Fibroblast of gingiva (primary cell): ENCODE measurements around the gene CA9.
A peak's percentile ranks its signal among the peaks of the same experiment; 100 is the strongest.

Experiments used
- DNase-seq: peaks from one replicate; pipeline ENCODE4 v3.0.0-alpha.2; 2011; ENCODE audit warnings: low read depth

Gene CA9

DNA sequence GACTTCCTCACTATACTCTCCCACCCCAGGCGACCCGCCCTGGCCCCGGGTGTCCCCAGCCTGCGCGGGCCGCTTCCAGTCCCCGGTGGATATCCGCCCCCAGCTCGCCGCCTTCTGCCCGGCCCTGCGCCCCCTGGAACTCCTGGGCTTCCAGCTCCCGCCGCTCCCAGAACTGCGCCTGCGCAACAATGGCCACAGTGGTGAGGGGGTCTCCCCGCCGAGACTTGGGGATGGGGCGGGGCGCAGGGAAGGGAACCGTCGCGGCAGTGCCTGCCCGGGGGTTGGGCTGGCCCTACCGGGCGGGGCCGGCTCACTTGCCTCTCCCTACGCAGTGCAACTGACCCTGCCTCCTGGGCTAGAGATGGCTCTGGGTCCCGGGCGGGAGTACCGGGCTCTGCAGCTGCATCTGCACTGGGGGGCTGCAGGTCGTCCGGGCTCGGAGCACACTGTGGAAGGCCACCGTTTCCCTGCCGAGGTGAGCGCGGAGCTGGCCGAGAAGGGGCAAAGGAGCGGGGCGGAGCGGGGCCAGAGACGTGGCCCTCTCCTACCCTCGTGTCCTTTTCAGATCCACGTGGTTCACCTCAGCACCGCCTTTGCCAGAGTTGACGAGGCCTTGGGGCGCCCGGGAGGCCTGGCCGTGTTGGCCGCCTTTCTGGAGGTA, 2.1 kb downstream of the CA9 start:
- DNase-seq, result no peak

DNA sequence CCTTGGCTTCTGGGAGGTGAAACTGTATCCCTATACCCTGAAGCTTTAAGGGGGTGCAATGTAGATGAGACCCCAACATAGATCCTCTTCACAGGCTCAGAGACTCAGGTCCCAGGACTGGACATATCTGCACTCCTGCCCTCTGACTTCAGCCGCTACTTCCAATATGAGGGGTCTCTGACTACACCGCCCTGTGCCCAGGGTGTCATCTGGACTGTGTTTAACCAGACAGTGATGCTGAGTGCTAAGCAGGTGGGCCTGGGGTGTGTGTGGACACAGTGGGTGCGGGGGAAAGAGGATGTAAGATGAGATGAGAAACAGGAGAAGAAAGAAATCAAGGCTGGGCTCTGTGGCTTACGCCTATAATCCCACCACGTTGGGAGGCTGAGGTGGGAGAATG, 5.4 kb downstream of the CA9 start:
- no peak for DNase-seq

DNA sequence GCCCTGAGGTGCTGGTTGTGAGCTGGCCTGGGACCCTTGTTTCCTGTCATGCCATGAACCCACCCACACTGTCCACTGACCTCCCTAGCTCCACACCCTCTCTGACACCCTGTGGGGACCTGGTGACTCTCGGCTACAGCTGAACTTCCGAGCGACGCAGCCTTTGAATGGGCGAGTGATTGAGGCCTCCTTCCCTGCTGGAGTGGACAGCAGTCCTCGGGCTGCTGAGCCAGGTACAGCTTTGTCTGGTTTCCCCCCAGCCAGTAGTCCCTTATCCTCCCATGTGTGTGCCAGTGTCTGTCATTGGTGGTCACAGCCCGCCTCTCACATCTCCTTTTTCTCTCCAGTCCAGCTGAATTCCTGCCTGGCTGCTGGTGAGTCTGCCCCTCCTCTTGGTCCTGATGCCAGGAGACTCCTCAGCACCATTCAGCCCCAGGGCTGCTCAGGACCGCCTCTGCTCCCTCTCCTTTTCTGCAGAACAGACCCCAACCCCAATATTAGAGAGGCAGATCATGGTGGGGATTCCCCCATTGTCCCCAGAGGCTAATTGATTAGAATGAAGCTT, 6.1 kb downstream of the CA9 start:
- DNase-seq, result no peak

DNA sequence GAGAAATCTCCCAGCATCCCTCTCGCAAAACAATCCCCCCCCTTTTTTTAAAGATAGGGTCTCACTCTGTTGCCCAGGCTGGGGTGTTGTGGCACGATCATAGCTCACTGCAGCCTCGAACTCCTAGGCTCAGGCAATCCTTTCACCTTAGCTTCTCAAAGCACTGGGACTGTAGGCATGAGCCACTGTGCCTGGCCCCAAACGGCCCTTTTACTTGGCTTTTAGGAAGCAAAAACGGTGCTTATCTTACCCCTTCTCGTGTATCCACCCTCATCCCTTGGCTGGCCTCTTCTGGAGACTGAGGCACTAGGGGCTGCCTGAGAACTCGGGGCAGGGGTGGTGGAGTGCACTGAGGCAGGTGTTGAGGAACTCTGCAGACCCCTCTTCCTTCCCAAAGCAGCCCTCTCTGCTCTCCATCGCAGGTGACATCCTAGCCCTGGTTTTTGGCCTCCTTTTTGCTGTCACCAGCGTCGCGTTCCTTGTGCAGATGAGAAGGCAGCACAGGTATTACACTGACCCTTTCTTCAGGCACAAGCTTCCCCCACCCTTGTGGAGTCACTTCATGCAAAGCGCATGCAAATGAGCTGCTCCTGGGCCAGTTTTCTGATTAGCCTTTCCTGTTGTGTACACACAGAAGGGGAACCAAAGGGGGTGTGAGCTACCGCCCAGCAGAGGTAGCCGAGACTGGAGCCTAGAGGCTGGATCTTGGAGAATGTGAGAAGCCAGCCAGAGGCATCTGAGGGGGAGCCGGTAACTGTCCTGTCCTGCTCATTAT, 6.8 kb downstream of the CA9 start:
- DNase-seq, result peak; percentile 72

DNA sequence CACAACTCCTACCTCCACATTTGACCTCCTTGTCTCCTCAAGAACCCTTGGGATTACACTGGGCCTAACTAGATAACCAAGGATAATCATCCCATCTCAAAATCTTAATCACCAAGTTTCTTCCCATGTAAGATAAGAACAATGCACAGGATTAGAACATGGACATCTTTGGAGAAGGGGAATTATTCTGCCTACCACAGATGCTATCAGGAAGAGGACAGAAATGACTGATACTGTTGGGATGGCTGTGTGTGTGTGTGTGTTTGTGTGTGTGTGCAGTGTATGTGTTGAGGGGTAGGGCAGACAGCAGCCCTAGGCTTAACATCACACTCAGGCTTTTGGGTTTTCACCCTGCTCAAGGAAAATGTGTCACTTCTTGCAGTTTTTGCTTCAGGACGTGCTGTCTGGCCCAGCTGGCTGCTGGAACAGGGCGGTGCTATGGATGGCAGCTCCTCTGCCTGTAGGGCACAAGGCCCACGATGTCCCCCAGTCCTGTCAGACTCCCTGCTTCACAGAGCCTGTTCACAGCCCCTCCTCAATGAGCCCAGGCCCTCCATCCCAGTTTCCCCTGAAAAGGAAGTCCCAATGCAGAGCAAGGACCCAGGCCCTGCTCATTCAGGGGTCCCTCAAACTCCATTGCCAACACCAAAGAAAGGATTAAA, 7.7 kb downstream of the CA9 start:
- peak; percentile 36 for DNase-seq

DNA sequence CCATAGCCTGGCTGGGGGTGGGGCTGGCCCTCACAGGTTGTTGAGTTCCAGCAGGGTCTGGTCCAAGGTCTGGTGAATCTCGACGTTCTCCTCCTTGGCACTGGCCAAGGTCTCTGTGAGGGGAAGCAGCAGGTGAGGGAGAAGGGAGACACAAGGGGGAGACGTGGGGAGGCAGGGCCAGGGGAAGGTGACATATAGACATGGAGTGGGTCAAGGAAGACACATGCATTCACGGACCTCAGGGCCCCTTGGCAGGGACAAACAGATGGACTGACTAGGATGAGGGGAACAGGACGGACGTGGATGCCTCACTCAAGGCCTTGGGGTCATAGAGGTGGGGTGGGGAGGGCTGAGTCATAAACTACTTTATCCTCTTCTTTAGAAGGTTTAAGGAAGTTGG, 8.3 kb downstream of the CA9 start:
- no peak for DNase-seq

DNA sequence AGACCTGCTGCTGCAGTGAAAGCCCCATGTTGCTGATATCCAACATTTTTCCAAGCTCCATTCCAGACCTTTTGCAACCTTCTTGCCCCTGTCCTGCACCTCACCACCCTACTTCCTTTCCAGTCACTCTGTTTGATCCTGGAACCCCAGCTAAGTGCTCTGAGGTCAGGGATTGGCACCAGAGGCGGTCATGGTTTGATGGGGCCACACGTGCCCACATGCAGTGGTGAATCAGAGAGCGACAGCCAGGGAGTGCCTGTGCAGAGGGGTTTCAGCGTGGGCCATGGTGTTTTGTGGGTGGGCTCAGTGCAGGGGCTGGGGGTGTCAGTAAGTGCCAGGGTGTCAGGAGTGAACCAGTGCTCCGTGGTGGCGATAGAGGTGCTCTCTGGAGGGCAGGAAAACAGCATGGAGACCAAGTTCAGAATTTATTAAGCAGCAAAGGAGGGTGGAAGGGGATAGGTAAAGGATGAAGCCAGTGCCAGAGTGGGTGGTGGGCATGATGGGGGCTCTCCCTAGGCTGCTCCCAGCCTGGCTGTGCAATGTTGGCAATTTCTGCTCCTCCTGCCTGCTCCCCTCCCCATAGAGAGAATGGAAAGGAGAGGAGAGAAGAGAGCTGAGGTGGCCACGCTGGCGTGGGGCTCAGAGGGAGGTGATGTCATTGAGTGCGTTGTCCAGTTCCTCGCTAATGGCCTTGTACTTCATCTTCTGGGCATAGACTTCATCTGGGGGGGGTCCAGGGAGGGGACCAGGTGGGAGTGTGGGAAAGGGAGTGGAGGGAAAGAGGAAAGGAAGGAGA, 9.0 kb downstream of the CA9 start:
- no peak for DNase-seq

DNA sequence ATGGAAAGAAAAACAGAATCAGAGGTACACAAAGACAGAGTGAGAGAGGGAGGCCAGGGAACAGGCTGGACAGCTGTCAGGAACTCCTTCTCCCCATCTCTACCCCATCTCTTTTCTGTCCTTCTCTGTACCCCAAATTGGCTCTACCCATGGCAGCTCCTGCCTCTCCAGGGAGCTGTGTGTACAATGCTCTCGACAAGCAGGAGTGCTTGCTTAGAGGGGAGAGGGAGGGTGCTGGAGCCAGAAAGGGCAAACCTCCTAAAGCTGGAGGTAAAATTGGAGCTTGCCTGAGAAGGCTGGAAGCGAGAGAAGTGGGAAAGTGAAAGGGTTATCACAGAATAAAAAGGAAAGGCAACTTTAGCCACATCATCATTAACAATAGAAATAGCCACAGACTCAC, 9.6 kb downstream of the CA9 start:
- DNase-seq, result no peak

DNA sequence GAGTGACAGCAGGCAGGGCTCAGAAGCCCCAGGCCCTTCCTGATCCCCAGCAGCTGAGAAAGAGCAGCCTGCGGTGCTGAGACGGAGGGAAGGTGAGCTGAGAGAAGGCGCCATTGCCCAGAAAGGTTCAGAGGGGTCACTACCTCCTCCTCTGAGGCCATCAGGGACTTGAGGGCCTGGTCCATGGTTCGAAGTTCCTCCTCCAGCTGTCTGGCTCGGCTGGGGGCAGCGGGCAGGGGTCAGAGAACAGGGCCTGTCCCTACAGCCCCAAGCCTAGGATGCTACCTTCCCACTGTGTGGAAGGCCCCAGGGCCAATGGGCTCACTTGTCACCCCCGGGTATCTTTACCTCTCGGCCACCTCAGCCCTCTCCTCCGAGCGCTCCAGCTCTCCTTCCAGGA, 11.2 kb downstream of the CA9 start:
- no peak for DNase-seq

DNA sequence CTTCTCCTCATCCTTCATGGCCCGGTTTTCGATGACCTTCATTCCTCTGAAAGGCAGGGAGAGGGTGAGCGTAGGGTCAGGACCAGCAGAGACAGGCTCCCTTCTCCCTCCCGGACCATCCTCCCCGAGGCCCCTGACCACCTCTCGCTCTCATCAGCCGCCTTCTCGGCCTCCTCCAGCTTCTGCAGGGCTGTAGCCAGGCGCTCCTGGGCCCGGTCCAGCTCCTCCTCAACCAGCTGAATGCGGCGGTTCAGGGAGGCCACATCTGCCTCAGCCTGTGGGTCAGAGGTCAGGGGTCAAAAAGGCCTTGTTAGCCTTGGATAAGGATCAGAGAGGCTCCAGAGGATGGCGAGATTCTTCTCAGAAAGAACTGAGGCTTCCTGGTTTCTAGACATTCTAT, 11.8 kb downstream of the CA9 start:
- DNase-seq, result no peak

DNA sequence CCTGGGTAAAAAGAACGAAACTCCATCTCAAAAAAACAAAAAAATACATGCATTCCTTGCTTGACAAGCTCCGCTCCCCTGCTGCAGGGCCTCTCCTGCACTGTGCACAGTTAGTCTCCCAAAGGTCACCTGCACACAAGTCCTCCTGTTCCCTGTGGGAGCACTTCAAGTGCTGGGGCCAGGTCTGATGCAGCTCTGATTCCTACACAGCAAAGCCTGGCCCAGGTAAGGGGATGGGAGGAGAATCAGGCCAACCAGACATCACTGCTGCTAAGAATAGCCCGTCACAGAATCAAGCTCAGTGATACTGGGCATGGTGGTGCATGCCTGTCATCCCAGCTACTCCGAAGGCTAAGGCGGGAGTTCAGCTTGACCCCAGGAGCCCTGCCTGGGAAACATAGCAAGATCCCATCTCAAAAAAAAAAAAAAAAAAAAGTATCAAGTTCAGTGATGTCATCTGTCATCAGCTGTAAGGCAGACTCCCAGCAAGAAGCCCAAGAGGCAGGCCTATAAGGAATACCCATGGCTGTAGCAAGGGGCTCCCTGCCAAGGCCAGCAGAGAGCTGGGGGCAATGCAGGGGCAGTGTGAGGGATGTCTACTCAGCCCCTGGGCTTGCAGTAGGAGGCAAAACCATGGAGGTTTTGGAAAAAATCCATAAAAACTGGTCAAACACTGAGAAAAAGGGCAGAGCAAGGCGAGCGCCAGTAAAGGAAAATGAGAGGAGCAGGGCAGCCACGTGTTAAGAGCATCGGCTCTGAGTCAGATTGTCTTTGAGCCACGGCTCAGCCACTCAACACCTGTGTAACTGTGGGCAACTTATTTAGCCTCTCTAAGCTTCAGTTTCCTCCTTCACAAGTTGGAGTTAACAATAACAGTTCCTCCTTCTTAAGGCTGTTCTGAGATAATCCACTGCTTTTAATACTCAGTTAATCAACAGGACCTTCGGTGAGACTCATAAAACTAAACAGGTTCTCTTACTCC, 12.8 kb downstream of the CA9 start:
- DNase-seq, result peak; percentile 47

DNA sequence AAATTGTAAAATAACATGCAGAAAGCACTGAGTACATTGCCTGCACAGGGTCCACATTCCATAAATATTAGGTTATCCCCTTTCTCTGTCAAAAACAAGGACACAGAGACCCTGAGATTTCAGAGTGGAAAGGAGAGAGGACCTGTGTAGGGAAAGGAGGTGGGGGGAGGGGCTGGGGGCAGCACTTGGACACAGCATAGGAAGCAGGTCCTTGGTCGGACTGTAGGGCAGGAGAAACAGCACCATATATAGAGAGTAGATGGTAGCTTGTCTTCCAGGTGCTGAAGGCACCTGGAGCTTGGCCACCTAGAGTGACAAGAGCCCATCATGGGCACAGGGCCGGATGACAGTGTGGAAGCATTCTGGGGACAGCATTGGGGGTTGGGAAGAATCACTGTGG, 13.6 kb downstream of the CA9 start:
- DNase-seq, result no peak

DNA sequence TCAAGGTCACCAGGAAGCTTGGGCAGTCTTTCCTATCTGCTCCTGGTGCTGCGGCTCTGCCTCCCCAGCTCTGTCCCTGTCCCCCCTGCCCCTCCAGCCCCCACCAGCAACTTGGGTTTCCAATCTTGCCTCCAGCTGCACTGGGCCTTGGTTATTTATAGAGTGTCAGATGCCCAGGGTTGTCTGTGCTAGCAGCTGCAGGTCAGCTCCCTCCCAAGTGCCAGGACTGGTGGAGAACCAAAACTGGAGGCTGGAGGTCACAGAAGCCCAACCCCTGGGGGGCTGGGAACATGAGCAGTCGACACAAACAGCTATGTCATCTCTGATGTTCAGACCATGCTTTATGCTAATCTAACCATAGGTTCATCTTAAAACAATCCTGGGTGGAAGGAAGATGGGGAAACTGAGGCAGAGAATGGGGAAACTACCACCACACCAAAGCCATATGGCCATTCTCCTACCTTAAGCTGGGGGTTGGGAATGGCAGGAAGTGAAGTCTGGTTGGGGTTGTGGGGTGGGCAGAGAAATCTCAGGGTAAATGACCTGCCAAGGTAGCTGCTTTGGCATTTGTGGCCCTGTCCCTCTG, 14.3 kb downstream of the CA9 start:
- no peak for DNase-seq

DNA sequence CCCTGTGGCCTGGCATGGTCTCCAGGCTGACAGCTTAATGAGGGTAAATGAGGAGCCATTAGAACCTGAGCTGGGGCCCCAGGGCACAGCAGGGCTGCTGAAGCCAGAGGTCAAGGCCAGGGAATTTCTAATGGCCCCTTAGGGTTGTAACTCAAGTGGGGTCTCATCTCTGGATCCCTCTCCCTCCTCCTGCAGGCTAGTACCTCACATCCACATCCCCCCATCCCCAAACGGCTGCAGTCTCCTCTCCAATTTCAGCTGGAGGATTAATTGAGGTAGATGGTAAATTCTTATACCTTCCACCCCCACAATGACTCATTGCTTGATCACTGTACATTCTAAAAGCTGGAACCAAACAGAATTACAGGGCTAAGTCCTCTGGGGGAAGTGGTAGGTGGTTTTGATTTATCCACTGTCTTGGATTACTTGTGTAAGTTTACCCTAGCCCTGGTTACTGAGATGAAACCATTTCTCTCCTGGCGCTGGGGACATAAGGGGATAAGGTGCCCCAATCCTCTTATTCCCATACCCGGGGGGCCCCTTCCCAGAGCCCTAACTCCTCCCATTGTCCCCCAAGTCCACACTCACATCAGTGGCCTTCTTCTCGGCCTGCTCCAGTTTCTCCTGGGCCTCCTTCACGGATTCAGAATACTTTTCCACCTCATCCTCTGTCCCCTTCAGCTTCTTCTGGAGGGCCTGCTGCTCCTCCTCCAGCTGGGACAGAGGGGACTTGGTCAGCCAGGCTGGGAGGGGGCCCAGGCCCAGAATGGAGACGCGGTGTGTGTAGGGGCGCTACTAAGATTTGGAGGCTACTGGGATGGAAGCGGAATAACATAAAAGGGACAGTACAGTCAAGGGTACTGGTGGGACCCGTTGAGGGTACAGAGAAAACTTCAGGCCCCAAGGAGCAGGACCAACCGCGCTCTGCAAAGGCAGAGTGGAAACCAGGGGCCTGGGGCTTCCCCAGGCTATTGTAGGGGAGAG, 15.1 kb downstream of the CA9 start:
- DNase-seq, result peak; percentile 74

DNA sequence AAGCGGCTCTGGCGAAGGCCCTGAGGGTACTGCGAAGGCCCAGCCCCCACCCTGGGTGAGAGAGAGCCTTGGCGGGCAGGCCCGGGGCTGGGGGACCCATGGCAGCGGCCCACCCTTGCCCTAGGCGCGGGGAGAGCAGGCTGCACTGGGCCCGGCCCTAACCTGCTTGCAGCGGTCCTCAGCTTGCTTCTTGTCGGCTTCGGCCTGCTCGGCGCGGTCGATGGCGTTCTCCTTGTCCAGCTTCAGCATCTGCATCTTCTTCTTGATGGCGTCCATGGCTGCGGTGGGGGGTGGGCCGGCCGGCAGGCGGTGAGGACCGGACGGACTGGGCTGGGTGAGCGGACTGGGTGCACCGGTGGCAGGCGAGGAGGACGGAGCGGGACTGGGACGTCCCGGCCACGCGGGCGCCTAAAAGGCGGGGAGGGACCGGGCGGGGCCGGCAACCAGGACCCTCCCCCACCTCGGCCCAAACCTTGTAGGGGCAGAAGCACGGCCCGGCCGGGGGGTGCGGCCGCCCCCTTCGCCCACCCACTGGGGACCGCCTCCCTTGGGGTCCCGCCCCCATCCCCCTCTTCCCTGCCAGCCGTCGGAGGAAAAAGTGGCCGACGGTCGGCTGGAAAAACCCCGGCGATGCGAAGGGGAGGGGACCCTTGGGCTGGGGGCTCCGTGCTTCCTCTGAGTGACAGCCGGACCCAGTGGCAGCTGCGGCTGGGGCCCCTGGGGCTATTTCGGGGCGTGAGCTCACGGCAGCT, 16.0 kb downstream of the CA9 start, which contains the start of gene TPM2:
TPM2 (minus strand) TSS at position 384 of the 752 bp plus-strand sequence; CDS start at position 276, 108 bp downstream.
- DNase-seq, result peak; percentile 90

DNA sequence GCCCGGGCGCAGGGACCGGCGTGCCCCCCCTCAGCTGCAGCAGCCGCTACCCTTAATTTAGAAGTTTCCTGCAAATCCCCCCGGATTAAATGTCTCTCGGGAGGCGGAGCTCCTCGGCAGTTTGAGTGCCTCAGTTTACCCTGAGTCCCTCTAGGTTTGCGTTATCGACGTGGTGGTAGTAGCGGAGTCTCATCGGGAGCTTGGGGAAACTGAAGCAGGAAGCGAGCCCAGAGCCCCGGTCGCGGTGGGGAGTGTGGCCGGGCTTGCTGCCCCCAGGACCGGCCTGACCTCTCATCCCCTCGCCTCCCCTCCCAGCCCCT, 16.5 kb downstream of the CA9 start:
- DNase-seq, result no peak

DNA sequence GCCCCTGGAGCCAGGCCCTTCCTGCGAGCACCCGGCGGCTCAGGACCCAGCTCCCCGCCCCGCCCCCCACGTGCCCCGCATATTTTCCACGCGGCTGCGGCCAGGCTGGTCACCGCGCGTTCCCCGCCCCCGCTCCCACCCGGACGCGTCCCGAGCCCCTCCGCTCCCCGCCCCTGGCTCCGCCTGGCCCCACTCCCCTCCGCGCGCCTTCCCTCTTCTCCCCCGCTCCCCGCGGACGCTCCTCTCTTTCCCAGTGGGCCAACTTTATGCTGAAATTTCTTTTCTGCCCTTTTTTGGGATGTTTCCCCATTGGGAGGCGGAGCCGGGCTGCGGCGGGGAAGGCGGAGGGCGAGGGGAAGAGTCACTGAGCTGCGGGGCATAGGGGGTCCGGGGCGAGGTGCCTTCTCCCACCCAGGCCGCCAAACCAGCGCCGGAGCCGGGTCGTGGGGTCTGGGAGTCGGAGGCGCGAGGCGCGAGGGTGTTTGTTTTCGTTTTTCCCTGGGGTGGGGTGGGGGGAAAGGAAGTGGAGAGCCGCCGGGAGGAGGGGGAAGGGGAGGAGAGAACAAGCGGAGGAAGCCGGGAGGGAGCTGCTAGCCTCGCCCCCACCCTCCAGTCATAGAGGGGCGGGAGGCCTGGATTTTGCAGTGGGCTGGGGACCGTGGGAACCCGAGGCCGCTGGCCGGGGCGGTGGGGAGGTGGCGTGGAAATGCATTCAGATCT, 17.0 kb downstream of the CA9 start:
- DNase-seq, result peak; percentile 83

DNA sequence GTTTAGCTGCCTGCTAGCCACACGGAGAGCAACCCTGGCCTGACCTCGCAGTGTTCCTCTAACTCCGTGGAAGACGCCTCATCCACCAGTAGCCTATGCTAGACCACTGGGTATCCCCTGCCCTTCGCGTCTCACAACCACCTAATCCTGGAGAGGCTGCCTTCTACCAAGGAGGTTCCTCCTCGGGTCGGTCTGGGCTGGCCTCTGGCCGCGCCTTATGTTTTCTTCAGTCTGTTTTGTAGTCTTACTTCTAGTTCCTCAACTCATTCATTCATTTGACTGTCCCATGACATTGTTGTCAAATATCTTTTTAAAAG, 17.6 kb downstream of the CA9 start:
- DNase-seq, result no peak
